HepG2 (cell line): ENCODE data around the gene SASS6. TPM values are rescaled to one million over a fixed set of nuclear protein-coding genes. Genes with fewer than 3 reads are reported as not detected.

Source experiments
- BCL6 ChIP-seq: IDR thresholded peaks from 2 replicates; pipeline ENCODE4 v1.6.1; 2016; ENCODE audit warnings: missing genetic modification reagents, missing compliant biosample characterization
- CENPX ChIP-seq: sonication (generic); formaldehyde crosslinking; IDR thresholded peaks from 2 replicates; pipeline ENCODE4 v1.9.0; 2021; ENCODE audit warnings: mild to moderate bottlenecking, missing genetic modification reagents, moderate library complexity
- EEA1 ChIP-seq: sonication (generic); formaldehyde crosslinking; IDR thresholded peaks from 2 replicates; pipeline ENCODE4 v1.5.1; 2020; ENCODE audit warnings: mild to moderate bottlenecking, missing genetic modification reagents, borderline replicate concordance
- ERF ChIP-seq: IDR thresholded peaks from 2 replicates; pipeline ENCODE4 v1.6.1; 2018; ENCODE audit warnings: missing biosample characterization, missing genetic modification reagents
- GABPB1 ChIP-seq: IDR thresholded peaks from 2 replicates; pipeline ENCODE4 v1.6.1; 2016; ENCODE audit warnings: mild to moderate bottlenecking, missing genetic modification reagents, moderate library complexity, missing compliant biosample characterization
- GATAD1 ChIP-seq: IDR thresholded peaks from 2 replicates; pipeline ENCODE4 v1.6.1; 2016; ENCODE audit warnings: missing genetic modification reagents, missing compliant biosample characterization
- JUND ChIP-seq: sonication (generic); formaldehyde crosslinking; IDR thresholded peaks from 2 replicates; pipeline ENCODE4 v1.8.0; 2022; ENCODE audit warnings: mild to moderate bottlenecking, missing genetic modification reagents
- MED1 ChIP-seq: sonication (generic); formaldehyde crosslinking; IDR thresholded peaks from 2 replicates; pipeline ENCODE4 v1.4.0; 2020; ENCODE audit warnings: missing genetic modification reagents
- SMARCE1 ChIP-seq: fragments of 450-650 bp; IDR thresholded peaks from 2 replicates; pipeline ENCODE4 v1.6.1; 2017; ENCODE audit warnings: borderline replicate concordance
- SRY ChIP-seq: sonication (generic); formaldehyde crosslinking; IDR thresholded peaks from 2 replicates; pipeline ENCODE4 v1.8.0; 2022; ENCODE audit warnings: mild to moderate bottlenecking, missing genetic modification reagents
- ZFP36 ChIP-seq: fragments of 150-350 bp; IDR thresholded peaks from 2 replicates; pipeline ENCODE4 v1.6.1; 2018; ENCODE audit warnings: borderline replicate concordance, low read length, low read depth; ENCODE audit not compliant: partially characterized antibody
- ZFP37 ChIP-seq: sonication (generic); formaldehyde crosslinking; IDR thresholded peaks from 2 replicates; pipeline ENCODE4 v1.4.0; 2020; ENCODE audit warnings: missing genetic modification reagents, borderline replicate concordance
- ZFP90 ChIP-seq: sonication (generic); formaldehyde crosslinking; IDR thresholded peaks from 2 replicates; pipeline ENCODE4 v1.8.0; 2022; ENCODE audit warnings: missing genetic modification reagents, mild to moderate bottlenecking, inconsistent platforms, borderline replicate concordance
- ZNF367 ChIP-seq: sonication (generic); formaldehyde crosslinking; IDR thresholded peaks from 2 replicates; pipeline ENCODE4 v1.4.0; 2020; ENCODE audit warnings: missing genetic modification reagents, borderline replicate concordance
- ZNF530 ChIP-seq: sonication (generic); formaldehyde crosslinking; IDR thresholded peaks from 2 replicates; pipeline ENCODE4 v1.5.0; 2020; ENCODE audit warnings: low read depth, mild to moderate bottlenecking, missing genetic modification reagents
- ZNF660 ChIP-seq: sonication (generic); formaldehyde crosslinking; IDR thresholded peaks from 2 replicates; pipeline ENCODE4 v1.5.1; 2020; ENCODE audit warnings: mild to moderate bottlenecking, low read depth, missing genetic modification reagents, borderline replicate concordance
- ZNF878 ChIP-seq: sonication (generic); formaldehyde crosslinking; IDR thresholded peaks from 2 replicates; pipeline ENCODE4 v1.8.1; 2023; ENCODE audit warnings: mild to moderate bottlenecking, missing genetic modification reagents, moderate library complexity
- ZZZ3 ChIP-seq: sonication (generic); formaldehyde crosslinking; IDR thresholded peaks from 2 replicates; pipeline ENCODE4 v1.4.0; 2020; ENCODE audit warnings: missing genetic modification reagents, mild to moderate bottlenecking, borderline replicate concordance
- polyA plus RNA-seq, 8 experiments: library from polyadenylated mRNA; depleted of rRNA in 3 of 8; stranded (reverse) in 7 of 8; unstranded in 1 of 8; fragments of >200 nt; fragmentation: Illumina TruSeq in 4 of 8; extraction: Trizol in 4 of 8; gene quantifications; 2 replicates each; pipeline versions ENCODE4 v1.2.1 to v1.2.3, GENCODE V29; 2011 to 2016; ENCODE audit warnings: low read depth in 4 of 8, missing spikeins in 1 of 8, mixed read lengths in 1 of 8; ENCODE audit not compliant: insufficient read depth in 1 of 8
- total RNA-seq, 5 experiments: library from RNA; depleted of rRNA; stranded (reverse); fragments of >200 nt; fragmentation: Illumina TruSeq; extraction: Trizol; gene quantifications; 2 replicates each; pipeline ENCODE4 v1.2.3, GENCODE V29; 2016; ENCODE audit warnings: low read depth in 1 of 5
- TF ChIP-seq, protein P1 (sequence below): IDR thresholded peaks from 2 replicates; pipeline ENCODE4 v1.6.1; 2012; ENCODE audit warnings: low read depth, low read length, improper control_type of control experiment
- TF ChIP-seq, protein P2 (sequence below), 2 experiments: sonication (generic) in 1 of 2; formaldehyde crosslinking in 1 of 2; IDR thresholded peaks; 2 replicates each; pipeline versions ENCODE4 v1.4.0 to v1.6.1; 2016 to 2020; ENCODE audit warnings: borderline replicate concordance in 1 of 2, low read depth in 1 of 2, mild to moderate bottlenecking in 1 of 2, missing genetic modification reagents in 1 of 2
- TF ChIP-seq, protein P3 (sequence below): IDR thresholded peaks from 2 replicates; pipeline ENCODE4 v1.6.1; 2016; ENCODE audit warnings: missing genetic modification reagents, missing compliant biosample characterization

SASS6 gene
- total and polyA plus RNA-seq, 2 of the 13 experiments (the other 11 are each of a cell fraction or from before 2014, with no cell fraction given), result 2.3 to 10.7 TPM

DNA sequence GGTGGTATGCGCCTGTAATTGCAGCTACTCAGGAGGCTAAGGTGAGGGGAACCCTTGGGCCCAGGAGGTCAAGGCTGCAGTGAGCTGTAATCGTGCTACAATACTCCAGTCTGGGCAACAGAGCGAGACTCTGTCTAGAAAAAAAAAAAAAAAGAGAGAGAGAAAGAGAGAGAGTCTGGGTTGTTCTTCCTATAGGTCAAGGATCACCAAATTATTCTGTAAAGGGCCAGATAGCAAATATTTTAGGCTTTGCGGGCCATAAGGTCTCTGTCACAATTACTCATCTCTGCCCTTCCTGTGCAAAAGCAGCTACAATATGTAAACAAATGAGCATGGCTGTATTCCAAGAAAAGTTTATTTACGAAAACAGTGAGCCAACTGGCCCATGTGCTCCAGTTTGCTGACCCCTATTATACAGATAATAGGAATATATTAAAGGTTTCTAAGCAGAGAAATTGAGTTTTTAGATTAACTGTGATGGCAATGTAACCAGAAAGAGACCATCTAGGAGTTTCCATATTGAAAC is 2.1 kb downstream of the SASS6 start (continued):
- TF ChIP-seq CENPX (CRISPR knock-in tag) (no peak), GABPB1 (CRISPR knock-in tag) (peak; percentile 37; the same call in 1 of the 2 replicates), ZNF660 (no peak), SRY (CRISPR knock-in tag) (no peak), ZFP37 (CRISPR knock-in tag) (no peak), ZFP90 (CRISPR knock-in tag) (no peak), ERF (CRISPR knock-in tag) (no peak), ZFP36 (no peak), MED1 (CRISPR knock-in tag) (peak; percentile 51; the same call in 1 of the 2 replicates), JUND (no peak), GATAD1 (CRISPR knock-in tag) (0 out of 2 replicates have a peak, but pooled peaks have one; percentile 17), SMARCE1 (no peak), EEA1 (CRISPR knock-in tag) (no peak), BCL6 (CRISPR knock-in tag) (peak; percentile 33; the same call in 1 of the 2 replicates), ZNF878 (0 out of 2 replicates have a peak, but pooled peaks have one; percentile 55), ZZZ3 (CRISPR knock-in tag) (no peak), ZNF530 (CRISPR knock-in tag) (no peak), ZNF367 (CRISPR knock-in tag) (no peak)
- TF ChIP-seq, protein P1, sequence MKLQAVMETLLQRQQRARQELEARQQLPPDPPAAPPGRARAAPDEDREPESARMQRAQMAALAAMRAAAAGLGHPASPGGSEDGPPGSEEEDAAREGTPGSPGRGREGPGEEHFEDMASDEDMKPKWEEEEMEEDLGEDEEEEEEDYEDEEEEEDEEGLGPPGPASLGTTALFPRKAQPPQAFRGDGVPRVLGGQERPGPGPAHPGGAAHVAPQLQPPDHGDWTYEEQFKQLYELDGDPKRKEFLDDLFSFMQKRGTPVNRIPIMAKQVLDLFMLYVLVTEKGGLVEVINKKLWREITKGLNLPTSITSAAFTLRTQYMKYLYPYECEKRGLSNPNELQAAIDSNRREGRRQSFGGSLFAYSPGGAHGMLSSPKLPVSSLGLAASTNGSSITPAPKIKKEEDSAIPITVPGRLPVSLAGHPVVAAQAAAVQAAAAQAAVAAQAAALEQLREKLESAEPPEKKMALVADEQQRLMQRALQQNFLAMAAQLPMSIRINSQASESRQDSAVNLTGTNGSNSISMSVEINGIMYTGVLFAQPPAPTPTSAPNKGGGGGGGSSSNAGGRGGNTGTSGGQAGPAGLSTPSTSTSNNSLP, result 0 out of 2 replicates have a peak, but pooled peaks have one; percentile 42
- TF ChIP-seq, protein P2, sequence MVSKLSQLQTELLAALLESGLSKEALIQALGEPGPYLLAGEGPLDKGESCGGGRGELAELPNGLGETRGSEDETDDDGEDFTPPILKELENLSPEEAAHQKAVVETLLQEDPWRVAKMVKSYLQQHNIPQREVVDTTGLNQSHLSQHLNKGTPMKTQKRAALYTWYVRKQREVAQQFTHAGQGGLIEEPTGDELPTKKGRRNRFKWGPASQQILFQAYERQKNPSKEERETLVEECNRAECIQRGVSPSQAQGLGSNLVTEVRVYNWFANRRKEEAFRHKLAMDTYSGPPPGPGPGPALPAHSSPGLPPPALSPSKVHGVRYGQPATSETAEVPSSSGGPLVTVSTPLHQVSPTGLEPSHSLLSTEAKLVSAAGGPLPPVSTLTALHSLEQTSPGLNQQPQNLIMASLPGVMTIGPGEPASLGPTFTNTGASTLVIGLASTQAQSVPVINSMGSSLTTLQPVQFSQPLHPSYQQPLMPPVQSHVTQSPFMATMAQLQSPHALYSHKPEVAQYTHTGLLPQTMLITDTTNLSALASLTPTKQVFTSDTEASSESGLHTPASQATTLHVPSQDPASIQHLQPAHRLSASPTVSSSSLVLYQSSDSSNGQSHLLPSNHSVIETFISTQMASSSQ (IDR thresholded peaks at IDR 0.05; ENCODE audit: low read depth), result no peak
- TF ChIP-seq, protein P2 (CRISPR knock-in tag; IDR thresholded peaks at IDR 0.05; ENCODE audit: borderline replicate concordance), result no peak
- TF ChIP-seq, protein P3, sequence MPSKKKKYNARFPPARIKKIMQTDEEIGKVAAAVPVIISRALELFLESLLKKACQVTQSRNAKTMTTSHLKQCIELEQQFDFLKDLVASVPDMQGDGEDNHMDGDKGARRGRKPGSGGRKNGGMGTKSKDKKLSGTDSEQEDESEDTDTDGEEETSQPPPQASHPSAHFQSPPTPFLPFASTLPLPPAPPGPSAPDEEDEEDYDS, result no peak
